ENCODE measurements around the gene TRPM3.

DNA sequence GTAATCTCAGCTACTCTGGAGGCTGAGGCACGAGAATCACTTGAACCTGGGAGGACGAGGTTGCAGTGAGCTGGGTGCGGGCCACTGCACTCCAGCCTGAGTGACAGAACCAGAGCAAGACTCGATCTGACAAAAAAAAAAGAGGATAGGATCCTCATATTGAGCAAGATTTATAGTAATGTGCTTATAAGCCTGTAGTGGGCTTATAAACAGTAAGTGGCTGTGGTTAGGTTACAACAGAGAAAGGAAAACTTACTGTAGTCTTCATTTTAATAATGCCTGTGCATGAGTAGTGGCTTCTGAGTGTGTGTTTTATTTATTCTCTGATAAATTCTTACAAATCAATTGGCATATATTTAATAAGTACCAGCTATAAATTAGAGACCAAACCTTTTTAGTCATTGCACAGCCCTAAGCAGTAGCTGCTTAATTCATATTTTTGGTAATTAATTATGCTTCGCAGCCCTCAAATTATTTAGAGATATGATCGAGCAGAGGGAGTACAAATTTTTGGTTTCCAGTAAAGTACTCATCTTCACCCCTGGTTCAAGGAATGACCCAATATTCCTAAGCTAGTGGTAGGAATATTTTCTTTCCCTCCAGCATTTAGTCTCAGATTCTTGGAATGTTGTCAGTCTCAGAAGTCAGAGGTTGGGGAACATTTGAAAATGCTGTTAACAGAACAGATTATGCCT lies 633.2 kb downstream of the TRPM3 start:
- TF ChIP-seq, protein P1, sequence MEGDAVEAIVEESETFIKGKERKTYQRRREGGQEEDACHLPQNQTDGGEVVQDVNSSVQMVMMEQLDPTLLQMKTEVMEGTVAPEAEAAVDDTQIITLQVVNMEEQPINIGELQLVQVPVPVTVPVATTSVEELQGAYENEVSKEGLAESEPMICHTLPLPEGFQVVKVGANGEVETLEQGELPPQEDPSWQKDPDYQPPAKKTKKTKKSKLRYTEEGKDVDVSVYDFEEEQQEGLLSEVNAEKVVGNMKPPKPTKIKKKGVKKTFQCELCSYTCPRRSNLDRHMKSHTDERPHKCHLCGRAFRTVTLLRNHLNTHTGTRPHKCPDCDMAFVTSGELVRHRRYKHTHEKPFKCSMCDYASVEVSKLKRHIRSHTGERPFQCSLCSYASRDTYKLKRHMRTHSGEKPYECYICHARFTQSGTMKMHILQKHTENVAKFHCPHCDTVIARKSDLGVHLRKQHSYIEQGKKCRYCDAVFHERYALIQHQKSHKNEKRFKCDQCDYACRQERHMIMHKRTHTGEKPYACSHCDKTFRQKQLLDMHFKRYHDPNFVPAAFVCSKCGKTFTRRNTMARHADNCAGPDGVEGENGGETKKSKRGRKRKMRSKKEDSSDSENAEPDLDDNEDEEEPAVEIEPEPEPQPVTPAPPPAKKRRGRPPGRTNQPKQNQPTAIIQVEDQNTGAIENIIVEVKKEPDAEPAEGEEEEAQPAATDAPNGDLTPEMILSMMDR (IDR thresholded peaks at IDR 0.05; ENCODE audit: insufficient read depth, low read length) = no peak
- TF ChIP-seq, protein P2, sequence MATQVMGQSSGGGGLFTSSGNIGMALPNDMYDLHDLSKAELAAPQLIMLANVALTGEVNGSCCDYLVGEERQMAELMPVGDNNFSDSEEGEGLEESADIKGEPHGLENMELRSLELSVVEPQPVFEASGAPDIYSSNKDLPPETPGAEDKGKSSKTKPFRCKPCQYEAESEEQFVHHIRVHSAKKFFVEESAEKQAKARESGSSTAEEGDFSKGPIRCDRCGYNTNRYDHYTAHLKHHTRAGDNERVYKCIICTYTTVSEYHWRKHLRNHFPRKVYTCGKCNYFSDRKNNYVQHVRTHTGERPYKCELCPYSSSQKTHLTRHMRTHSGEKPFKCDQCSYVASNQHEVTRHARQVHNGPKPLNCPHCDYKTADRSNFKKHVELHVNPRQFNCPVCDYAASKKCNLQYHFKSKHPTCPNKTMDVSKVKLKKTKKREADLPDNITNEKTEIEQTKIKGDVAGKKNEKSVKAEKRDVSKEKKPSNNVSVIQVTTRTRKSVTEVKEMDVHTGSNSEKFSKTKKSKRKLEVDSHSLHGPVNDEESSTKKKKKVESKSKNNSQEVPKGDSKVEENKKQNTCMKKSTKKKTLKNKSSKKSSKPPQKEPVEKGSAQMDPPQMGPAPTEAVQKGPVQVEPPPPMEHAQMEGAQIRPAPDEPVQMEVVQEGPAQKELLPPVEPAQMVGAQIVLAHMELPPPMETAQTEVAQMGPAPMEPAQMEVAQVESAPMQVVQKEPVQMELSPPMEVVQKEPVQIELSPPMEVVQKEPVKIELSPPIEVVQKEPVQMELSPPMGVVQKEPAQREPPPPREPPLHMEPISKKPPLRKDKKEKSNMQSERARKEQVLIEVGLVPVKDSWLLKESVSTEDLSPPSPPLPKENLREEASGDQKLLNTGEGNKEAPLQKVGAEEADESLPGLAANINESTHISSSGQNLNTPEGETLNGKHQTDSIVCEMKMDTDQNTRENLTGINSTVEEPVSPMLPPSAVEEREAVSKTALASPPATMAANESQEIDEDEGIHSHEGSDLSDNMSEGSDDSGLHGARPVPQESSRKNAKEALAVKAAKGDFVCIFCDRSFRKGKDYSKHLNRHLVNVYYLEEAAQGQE (IDR thresholded peaks at IDR 0.05; ENCODE audit: insufficient replicate concordance, low read depth) = no peak
- TF ChIP-seq GABPA (IDR thresholded peaks at IDR 0.05; ENCODE audit: low read depth) = no peak
- no peak for TF ChIP-seq SPI1 (IDR thresholded peaks at IDR 0.05; ENCODE audit: borderline replicate concordance, low read depth)
